OCI-LY7 (cell line): Measurements from ENCODE around the gene SLC15A5. TPM values are rescaled to one million over a fixed set of nuclear protein-coding genes. Genes with fewer than 3 reads are reported as not detected.

Experiments
- BruUV-seq: library from RNA; stranded (reverse); fragments of 400-500 nt; replicated peaks from 2 replicates; lab custom pipeline; 2021; lab: Mats Ljungman, UMichigan
- CTCF ChIA-PET: fragments of 300-600 bp; sonication (Branson Sonifier 250); formaldehyde crosslinking; loops from one replicate; lab custom pipeline; 2022; ENCODE audit warnings: antibody characterized with exemption; ENCODE audit not compliant: unreplicated experiment; lab: Charles Lee
- POLR2A ChIA-PET: fragments of 300-600 bp; sonication (Branson Sonifier 250); formaldehyde crosslinking; loops from one replicate; lab custom pipeline; 2022; ENCODE audit warnings: antibody characterized with exemption; lab: Charles Lee
- DNase-seq: peaks from one replicate; pipeline ENCODE4 v3.0.0-alpha.2; 2015; ENCODE audit warnings: low spot score
- H2AFZ ChIP-seq: fragments of 200-600 bp; sonication (generic), shearing (Covaris generic); 2 replicates; pipeline ENCODE4 v1.6.1; 2014; ENCODE audit warnings: mild to moderate bottlenecking, antibody characterized with exemption, low read length, moderate library complexity
- H3K27ac ChIP-seq: fragments of 200-600 bp; sonication (generic); 2 replicates; pipeline ENCODE4 v1.5.1; 2014; ENCODE audit warnings: mixed run types, low read depth, mild to moderate bottlenecking, moderate library complexity, low read length, inconsistent platforms; ENCODE audit not compliant: poor library complexity, severe bottlenecking
- H3K36me3 ChIP-seq: fragments of 200-600 bp; sonication (generic); 2 replicates; pipeline ENCODE4 v1.6.1; 2014; ENCODE audit warnings: mild to moderate bottlenecking, antibody characterized with exemption, low read length, moderate library complexity, mixed read lengths; ENCODE audit not compliant: insufficient read depth
- H3K4me1 ChIP-seq: fragments of 200-600 bp; sonication (generic); 2 replicates; pipeline ENCODE4 v1.5.1; 2014; ENCODE audit warnings: mild to moderate bottlenecking, low read length; ENCODE audit not compliant: insufficient read depth, poor library complexity, severe bottlenecking
- H3K4me2 ChIP-seq: fragments of 200-600 bp; sonication (generic); 2 replicates; pipeline ENCODE4 v1.6.1; 2014; ENCODE audit warnings: mild to moderate bottlenecking, low read length
- H3K4me3 ChIP-seq: fragments of 200-600 bp; sonication (generic); 2 replicates; pipeline ENCODE4 v1.5.1; 2014; ENCODE audit warnings: mild to moderate bottlenecking, low read depth, low read length; ENCODE audit not compliant: poor library complexity, severe bottlenecking
- H3K79me2 ChIP-seq: fragments of 200-600 bp; sonication (generic); 2 replicates; pipeline ENCODE4 v1.6.1; 2016; ENCODE audit warnings: low read depth, mild to moderate bottlenecking, low read length, moderate library complexity, mixed read lengths; ENCODE audit not compliant: insufficient read depth
- H3K9me2 ChIP-seq: fragments of 200-600 bp; sonication (generic); 2 replicates; pipeline ENCODE4 v1.6.1; 2016; ENCODE audit warnings: mild to moderate bottlenecking, low read length, mixed read lengths; ENCODE audit not compliant: insufficient read depth
- H3K9me3 ChIP-seq: fragments of 200-600 bp; sonication (generic); 2 replicates; pipeline ENCODE4 v1.6.1; 2014; ENCODE audit warnings: mild to moderate bottlenecking, mixed run types, low read length, mixed read lengths
- H4K20me1 ChIP-seq: fragments of 200-600 bp; sonication (generic); 2 replicates; pipeline ENCODE4 v1.6.1; 2014; ENCODE audit warnings: mild to moderate bottlenecking, antibody characterized with exemption, low read length, moderate library complexity, mixed read lengths; ENCODE audit not compliant: insufficient read depth
- CTCF ChIP-seq: fragments of 200-600 bp; sonication (generic); conservative IDR thresholded peaks from 2 replicates; pipeline ENCODE4 v1.5.1; 2014; ENCODE audit warnings: mild to moderate bottlenecking, antibody characterized with exemption, low read length, moderate library complexity, mixed read lengths
- EZH2phosphoT487 ChIP-seq: fragments of 200-600 bp; sonication (generic); IDR thresholded peaks from 2 replicates; pipeline ENCODE4 v1.6.1; 2018; ENCODE audit warnings: low read depth, borderline replicate concordance, mild to moderate bottlenecking, mixed run types, antibody characterized with exemption, low read length, moderate library complexity, mixed read lengths
- intact Hi-C: fragments of 100-400 bp; cut with micrococcal nuclease; formaldehyde crosslinking; loops from one replicate; pipeline ENCODE4 v1.10.0; 2022; ENCODE audit not compliant: unreplicated experiment
- total RNA-seq, 2 experiments: library from RNA; depleted of rRNA in 1 of 2; stranded (reverse); fragments of >200 nt in 1 of 2; shearing (Covaris generic) in 1 of 2; gene quantifications; 2 replicates each; pipeline ENCODE4 v1.2.3, GENCODE V29; 2014 to 2022

SLC15A5 gene
- total RNA-seq, 2 experiments from 2014 or later: not detected

GRCh38 chr12:16260206-16260605 lies 17.3 kb downstream of the SLC15A5 start:
- POLR2A ChIA-PET: interaction anchor here (0.5 kb wide), 1 partner anchor 434 kb away, joined by 3 read pairs; no protein-coding TSS in a partner anchor
- Histone ChIP-seq H3K79me2 (no peaks in the 10 kb centered on the region), H3K9me3 (0 out of 2 replicates have a peak, but pooled peaks cover 4% of the 10 kb centered on the region), H4K20me1 (no peaks in the 10 kb centered on the region), H3K9me2 (no peaks in the 10 kb centered on the region), H3K4me1 (no peaks in the 10 kb centered on the region), H3K36me3 (no peaks in the 10 kb centered on the region), H3K4me2 (no peak overlapping the region), H3K27ac (no peak overlapping the region), H2AFZ (no peak overlapping the region), H3K4me3 (no peak overlapping the region)
- CTCF ChIA-PET: no interaction called here
- no peak for TF ChIP-seq EZH2phosphoT487
- TF ChIP-seq CTCF: no peak
- BruUV-seq: no TSS peak
- intact Hi-C loops: no loop called here
- DNase-seq: no peak

- intact Hi-C loops: no loop called here
- ChIA-PET POLR2A (no interaction called here), CTCF (no interaction called here)
- Histone ChIP-seq H2AFZ (no peak overlapping the region), H3K4me3 (no peak overlapping the region), H3K9me3 (0 out of 2 replicates have a peak, but pooled peaks cover 4% of the 10 kb centered on the region), H4K20me1 (no peaks in the 10 kb centered on the region), H3K9me2 (no peaks in the 10 kb centered on the region), H3K36me3 (no peaks in the 10 kb centered on the region), H3K79me2 (no peaks in the 10 kb centered on the region), H3K27ac (no peak overlapping the region), H3K4me2 (no peak overlapping the region), H3K4me1 (no peaks in the 10 kb centered on the region)
- no peak for DNase-seq
- BruUV-seq: no TSS peak
- TF ChIP-seq CTCF (no peak), EZH2phosphoT487 (no peak)
Measured at GRCh38 chr12:16258963-16259362, 18.5 kb downstream of the SLC15A5 start.

- DNase-seq: no peak
- Histone ChIP-seq H3K36me3 (no peaks in the 10 kb centered on the region), H3K4me3 (no peak overlapping the region), H2AFZ (no peak overlapping the region), H3K4me2 (no peak overlapping the region), H3K27ac (no peak overlapping the region), H3K9me2 (no peaks in the 10 kb centered on the region), H4K20me1 (no peaks in the 10 kb centered on the region), H3K4me1 (no peaks in the 10 kb centered on the region), H3K9me3 (no peaks in the 10 kb centered on the region), H3K79me2 (no peaks in the 10 kb centered on the region)
- no peak for TF ChIP-seq CTCF
- no peak for TF ChIP-seq EZH2phosphoT487
- intact Hi-C loops: no loop called here
- ChIA-PET CTCF (no interaction called here), POLR2A (no interaction called here)
- BruUV-seq: no TSS peak
Measured at GRCh38 chr12:16246264-16246663, 31.2 kb downstream of the SLC15A5 start.
